Left renal cortex interstitium (tissue), 4 donors: ENCODE measurements around the gene IL1R1. TPM values are rescaled to one million over a fixed set of nuclear protein-coding genes. Genes with fewer than 3 reads are reported as not detected.
"Not testable (repeated sequence)": the region's sequence is repeated elsewhere in the genome, so short reads cannot be mapped to it uniquely, and the experiment has no call there.

Experiments
- DNase-seq, 4 donors: peaks; one replicate each; pipeline ENCODE4 v3.0.0-alpha.2; 2013; ENCODE audit warnings: low read depth in 4 of 4, low spot score in 2 of 4, missing footprints in 1 of 4
- polyA plus RNA-seq, 4 donors: library from polyadenylated mRNA; unstranded; fragments of 120-200 nt; gene quantifications; one replicate each; pipeline ENCODE4 v1.2.1, GENCODE V29; 2013; ENCODE audit not compliant: insufficient read length in 4 of 4

The IL1R1 gene, protein sequence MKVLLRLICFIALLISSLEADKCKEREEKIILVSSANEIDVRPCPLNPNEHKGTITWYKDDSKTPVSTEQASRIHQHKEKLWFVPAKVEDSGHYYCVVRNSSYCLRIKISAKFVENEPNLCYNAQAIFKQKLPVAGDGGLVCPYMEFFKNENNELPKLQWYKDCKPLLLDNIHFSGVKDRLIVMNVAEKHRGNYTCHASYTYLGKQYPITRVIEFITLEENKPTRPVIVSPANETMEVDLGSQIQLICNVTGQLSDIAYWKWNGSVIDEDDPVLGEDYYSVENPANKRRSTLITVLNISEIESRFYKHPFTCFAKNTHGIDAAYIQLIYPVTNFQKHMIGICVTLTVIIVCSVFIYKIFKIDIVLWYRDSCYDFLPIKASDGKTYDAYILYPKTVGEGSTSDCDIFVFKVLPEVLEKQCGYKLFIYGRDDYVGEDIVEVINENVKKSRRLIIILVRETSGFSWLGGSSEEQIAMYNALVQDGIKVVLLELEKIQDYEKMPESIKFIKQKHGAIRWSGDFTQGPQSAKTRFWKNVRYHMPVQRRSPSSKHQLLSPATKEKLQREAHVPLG
- polyA plus RNA-seq, result 10 to 100 TPM; 28.5 to 40.0 (median 31.1) TPM

DNA sequence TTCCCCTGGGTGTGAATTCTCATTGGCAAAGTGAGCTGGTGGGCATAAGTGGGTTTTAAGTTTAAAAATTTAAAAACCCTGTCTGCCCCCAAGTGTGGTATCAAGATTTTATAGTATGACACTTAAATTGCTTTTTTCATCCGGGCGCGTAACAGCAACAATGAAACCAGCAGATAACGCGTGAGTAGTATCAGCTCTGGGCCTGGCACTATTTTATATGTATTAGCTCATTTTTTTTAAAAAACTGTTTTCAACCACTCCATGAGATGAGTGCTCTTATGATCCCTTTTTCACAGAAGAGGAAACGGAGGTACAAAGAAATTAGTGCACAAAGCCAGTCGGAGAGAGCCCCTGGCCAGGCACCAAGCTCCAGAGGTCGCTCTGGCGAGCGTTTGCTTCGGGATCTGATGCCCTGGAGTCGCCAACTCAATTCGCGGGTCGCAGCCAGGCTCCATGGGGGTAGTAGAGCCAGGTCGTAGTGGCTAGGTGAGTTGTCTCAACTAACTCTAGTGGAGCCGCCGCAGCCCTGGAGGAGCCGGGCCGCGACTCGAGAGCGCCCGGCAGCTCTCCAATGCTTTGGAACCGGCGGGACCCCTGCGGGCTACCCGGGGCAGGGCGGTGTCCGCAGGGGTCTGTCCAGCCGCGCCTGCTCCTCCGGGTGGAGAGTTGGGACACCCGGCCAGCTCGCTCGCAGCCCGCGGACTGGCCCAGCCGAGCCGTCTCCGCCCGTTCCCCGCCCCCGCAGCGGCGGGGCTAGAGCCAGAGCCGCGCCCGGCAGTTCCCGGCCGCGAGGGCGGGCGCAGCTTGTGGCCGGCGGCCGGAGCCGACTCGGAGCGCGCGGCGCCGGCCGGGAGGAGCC, at the start of gene IL1R1:
TSS of gene IL1R1 (plus strand) at position 777 of the 859 bp plus-strand sequence. CDS start 14,979 bp downstream, outside the sequence.
- peak in 2 of 4 donors; percentile 71 to 72 for DNase-seq

DNA sequence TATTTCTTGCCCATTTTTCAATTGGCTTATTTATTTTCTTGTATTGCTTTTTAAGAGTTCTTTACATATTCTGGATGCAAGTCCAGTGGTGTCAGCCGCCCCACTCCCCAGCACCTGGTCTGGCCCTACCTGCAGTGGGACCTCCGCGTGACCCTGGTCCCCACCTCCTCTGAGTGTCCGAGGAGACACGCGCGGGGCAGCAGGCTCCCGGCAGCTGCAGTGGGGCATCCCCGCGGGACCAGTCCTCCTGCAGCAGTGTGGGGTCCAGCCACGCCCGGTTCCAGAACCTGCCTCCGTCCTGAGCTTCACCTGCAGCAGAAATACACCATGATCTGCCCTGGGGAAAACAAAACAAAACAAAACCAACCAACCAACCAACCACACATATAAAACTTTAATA, 48.9 kb upstream of the IL1R1 start:
- DNase-seq, result no peak

DNA sequence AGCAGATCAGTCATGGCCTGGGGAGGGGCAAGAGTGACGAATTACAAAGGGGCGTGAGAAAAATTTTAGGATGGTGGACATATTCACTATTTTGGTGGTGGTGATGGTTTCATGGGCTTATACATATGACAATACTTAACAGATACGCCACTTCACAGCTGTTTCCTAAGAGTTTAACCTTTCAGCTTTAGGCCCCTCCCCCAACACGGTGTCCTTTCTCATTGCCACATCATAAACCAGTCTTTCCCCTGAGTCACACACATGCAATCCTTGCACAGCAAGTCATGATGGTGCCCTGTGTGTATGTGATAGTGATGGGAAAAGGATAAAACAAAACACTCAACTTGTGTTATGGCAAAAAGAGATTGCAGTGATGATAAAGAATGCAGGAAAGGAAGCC, 47.6 kb upstream of the IL1R1 start:
- DNase-seq, result no peak

DNA sequence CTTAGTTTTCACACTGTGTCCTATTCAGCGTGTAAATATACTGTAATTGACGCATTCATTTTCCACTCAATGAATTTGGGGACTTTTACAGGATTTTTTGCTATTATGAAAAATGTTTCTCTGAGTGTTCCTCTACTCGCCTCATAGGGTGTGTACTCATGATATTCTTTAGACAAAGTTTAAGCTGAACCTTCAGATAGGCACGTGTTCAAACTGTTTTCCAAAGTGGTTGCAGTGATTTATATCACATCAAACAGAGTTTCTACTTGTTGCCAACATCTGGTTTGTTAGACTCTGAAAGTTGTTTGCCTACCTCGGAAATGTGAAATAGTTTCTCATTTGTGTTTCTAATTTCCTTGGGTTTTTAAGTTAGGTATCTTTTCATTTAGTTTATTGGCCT, 46.4 kb upstream of the IL1R1 start:
- DNase-seq, result no peak

DNA sequence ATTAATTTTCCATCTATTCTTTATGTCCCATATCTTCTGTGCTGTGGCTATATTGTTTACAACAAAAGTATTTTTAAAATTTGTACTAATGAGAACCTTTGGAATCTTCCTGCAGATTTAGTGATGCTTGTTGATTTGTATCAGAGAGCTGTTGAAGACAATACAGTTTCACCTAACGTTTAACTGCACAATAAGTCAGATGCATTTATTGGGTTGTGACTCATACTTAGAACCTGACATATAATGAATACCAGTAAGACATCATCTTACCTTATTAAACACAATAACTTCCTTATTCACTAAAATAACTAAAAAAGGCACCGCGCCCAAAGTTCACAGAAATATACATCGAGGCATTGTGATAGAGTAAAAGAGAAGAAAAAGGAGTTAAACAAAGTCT, 43.8 kb upstream of the IL1R1 start:
- no peak for DNase-seq

DNA sequence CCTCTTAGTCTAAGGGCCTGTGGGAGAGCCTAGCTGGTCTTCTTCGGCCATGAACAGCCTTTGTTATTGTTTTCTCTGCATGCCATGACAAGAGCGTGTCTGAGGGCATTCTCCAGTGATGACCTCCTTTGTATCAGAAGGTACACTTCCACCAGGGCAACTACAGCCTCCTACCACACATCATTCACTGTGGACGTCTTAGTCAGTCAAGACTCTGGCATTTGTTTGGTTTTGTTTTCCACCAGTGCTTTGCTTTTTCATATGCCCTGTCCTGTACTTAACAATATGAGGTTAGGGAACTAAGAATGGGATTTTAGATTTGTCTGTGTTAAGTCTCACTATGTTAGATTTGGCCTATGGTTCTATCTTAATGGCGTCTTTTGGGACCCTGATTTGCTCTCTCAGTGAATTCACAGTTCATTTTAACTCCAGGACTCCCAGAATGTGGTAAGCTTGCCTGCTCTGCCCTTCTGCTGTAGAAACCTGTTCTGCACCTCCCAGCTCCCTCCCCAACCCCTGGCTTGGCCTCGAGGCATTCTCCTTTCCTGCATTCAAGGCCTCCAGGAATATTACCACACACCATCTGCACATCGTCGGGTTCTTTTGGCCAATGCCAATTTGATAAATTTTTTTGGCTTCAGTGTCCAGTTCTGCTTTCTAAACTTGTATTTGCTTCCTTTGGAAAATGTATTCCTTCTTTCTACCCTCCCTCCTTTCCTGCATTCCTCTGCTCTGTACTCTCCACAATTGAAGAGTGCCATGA, 42.8 kb upstream of the IL1R1 start:
- DNase-seq, result no peak

DNA sequence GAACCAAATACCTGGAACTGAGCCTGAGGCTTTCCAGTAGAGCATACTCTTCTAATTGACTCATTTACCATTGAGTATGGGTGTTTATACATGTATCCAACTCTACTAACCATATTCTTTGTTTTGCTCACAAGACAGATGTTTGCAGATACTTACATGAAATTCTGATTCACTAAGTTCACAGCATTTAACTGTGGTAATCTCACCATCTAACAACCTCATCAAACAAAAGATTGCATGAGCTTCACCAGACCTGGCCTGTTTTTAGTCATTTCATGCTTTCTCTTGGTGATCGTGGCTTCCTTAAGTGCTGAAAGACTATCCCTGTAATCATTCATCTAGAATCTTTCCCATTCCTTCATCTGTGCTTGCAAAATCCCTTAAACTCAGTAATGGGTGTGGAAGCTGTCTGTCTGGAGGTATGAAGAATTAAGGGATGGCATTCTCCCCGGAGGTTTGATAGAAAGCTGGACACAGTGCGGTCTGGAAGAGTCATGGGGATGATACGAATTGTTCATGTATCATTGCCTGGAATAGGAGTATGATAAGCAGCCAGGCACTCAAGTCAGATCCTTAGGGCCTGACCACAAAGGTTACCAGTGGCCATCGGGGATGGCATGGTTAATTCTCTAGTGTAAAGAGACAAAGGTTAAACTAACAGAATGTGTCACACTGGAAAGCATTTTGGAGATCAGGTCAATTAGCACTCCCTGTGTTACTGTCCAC, 42.0 kb upstream of the IL1R1 start:
- no peak for DNase-seq

DNA sequence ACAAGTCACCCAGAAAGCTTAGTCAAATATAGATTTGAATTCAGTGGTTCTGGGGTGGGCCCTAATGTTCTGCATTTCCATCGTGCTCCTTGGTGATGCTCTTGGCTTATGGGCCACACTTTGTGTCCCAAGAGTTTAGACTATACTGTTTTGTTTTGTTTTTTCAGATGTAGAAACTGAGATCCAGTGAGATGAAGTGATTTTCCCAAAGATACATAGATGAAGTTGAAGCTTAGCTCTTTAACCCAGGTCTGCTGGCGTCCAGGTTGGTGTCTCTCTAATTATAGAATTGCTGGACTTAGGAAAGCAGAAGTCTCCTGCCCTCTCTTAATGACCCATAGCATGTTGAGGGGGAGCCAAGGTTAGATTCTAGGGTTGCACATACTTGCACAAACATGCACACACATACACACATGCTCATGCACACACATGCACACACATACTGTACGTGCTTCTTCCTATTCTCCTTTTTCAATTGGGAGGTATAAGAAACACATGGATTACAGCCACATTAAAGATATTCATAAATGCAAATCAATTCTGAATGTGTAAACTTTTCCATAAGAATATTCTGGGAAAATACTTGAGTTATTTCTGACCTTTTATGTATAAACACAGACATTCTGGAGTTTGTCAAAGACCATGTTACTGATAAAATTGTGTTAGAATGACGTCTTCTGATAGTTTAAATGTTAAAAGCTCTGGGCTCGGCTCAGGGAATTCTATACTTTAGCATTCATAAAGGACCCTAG, 41.3 kb upstream of the IL1R1 start:
- no peak for DNase-seq

DNA sequence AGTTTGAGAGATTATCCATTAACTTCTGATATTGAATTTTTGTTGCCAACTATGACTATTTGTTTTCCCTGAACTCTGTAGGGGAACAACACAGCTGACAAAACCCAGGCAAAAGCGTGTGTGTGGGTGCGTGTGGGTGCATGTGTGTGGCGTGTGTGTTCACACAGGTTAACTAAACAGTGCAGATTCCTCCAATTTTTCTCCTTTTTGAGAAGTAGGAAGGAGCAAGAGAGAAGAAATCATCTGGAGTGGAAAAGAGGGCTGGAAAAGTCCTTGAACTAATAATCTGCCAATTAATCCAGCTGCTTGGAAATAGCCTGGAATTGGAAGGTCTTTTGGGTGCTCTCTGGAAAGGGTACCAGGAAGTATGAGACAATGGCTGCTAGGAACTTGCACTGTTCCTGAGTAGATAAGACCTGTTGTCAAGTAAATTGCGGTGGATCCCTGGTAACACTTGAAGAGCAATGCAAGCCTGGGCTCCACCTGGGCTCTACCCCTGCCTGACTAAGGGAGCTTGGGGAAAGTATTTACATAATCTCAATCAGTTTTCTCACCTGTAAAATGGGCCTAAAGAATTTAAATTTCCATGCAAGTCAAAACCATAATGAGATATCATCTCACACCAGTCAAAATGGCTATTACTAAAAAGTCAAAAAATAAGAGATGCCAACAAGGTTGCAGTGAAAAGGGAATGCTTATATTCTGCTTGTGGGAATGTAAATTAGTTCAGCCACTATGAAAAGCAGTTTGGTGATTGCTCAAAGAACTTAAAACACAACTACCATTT, 40.5 kb upstream of the IL1R1 start:
- DNase-seq, result no peak

DNA sequence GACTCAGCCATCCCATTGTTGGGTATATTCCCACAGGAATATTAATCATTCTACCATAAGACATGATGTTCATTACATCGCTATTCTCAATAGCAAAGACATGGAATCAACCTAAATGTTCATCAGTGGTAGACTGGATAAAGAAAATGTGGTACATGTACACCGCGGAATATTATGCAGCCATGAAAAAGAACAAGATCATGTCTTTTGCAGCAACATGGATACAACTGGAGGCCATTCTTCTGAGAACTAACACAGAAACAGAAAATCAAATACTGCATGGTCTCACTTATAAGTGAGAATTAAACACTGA, 40.0 kb upstream of the IL1R1 start:
- DNase-seq, result not testable (repeated sequence)

DNA sequence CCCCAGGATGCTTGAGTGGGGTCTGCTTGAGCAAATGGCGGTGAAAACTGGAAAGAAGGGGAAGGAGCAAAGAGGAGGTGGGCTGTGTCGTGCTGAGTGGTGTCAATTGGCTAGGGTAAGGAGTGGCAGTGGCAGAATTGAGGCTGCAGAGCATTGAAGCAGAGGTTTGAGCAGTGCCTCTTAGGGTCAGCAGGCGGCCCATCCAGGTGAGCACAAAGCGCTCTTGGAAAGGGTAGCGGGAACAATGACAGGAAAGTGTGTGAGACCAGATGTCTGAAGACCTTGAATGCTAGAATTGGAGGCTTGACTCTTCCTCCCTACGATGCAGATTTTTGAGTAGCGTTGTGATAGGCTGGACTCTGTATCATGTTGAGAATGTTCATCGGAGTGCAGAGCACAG, 39.3 kb upstream of the IL1R1 start:
- no peak for DNase-seq

DNA sequence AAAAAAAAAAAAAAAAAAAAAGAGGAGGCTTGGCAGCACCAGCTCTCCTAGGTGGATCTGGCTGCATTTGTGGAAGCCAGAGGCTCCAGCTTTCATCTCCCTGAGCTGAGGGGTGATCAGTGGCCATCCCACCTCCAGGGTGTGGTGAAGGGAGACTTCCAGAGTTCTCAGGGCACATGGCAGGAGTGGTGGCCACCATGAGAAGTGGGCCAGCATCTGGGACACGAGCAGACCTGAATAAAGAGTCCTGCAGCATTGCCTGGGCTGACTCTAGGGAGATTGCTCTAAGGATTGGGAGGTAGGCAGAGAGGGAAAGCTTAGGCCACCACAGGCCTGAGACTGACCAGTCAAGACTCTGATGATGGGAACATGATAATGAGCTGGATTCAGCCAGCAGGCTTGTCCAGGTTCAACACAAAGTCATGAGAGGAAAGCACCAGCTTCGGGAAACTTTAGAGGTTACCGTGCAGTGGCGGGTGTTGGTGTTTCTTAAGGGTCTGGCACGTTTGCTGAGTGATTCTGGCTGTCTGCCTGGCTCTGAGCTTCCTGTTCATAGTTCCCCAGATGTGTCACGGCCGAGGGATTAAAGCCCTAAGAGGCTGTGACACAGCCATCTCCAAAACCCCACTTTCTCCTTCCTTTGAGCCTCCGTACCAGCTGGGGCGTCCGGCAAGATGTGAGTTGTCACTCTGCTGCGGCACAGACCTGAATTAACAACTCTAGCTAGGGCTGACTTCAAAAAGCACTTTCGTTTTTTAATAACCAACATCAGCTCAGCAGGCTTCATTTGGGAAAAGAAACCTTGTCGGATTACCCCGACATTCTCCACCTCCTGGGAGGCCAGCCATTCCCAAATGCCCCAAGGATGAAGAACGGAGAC, 38.3 kb upstream of the IL1R1 start:
- no peak for DNase-seq

DNA sequence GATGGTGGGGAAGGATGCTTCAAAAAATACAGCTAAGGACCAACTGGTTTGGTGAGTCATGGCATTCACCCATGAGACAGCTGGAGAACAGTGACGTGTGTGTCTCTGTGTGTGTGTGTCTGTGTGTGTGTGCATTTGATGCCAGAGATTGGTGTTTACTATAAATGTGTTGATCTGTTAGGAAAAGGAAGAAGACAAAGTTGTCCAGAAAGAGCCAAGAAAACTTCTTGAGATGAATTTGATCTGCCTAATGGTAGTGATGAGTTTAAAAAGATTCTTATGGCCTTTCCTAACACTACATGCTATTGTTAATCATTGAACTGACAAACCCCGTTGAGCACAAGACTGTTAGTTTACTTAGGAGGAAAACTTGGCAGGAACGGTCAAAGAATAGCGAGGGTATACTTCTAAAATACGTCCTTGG, 36.4 kb upstream of the IL1R1 start:
- DNase-seq, result no peak

DNA sequence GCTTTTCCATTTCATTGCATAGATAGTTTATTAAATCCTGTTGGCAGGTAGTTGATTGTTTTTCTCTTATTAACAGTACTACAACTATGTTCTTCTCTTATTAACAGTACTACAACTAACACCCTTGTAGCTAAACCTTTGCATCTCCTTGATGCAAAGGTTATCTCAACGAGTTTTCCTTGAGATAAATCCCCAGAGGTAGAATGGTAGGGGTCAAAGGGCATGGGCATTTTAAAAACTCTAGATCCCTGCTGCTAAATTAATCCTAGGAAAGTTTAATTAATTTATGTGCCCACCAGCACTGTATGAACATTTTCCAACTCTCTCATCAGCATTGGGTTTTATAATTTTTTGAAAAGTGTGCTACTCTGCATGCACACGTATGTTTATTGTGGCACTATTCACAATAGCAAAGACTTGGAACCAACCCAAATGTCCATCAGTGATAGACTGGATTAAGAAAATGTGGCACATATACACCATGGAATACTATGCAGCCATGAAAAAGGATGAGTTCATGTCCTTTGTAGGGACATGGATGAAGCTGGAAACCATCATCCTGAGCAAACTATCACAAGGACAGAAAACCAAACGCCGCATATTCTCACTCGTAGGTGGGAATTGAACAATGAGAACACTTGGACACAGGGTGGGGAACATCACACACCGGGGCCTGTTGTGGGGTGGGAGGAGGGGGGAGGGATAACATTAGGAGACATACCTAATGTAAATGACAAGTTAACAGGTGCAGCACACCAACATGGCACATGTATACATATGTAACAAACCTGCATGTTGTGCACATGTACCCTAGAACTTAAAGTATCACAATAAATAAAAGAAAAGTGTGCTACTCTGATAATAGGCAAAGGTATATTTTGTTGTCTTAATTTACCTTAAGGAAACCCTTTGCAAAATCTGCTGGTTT, 35.5 kb upstream of the IL1R1 start:
- DNase-seq, result not testable (repeated sequence)

DNA sequence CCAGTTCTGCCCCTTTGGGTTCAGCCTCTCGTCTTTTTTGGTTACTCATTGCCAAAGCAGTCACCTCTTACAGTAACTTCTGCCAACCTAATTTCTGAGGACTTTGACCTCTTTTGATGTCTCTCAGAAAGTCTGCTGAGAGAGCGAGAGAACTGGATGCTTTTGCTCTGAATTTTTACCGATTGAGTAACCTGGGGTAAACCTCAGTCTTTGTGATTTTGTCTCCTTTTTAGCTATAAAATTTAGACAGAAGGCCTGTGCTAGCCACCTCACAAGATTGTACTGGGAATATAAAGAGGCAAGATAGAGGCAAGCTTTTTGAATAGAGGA, 34.8 kb upstream of the IL1R1 start:
- no peak for DNase-seq

DNA sequence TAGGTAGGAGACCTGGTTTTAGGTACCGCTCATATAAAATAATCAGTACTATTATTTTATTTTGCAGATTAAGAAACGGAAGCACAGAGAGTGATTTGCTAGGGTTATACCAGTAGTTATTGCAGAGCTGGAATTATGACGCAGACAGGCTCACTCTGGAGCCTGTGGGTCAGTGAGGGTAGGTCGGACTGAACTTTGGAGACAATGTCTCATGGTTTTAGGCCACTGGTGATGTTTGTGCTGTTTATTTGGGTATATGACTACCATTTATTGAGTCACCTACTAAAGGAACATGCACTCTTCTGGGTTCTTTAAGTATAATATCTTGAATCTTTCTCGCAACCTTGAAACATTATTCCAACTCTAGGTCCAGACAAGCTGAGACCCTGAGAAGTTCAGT, 33.5 kb upstream of the IL1R1 start:
- DNase-seq, result no peak

DNA sequence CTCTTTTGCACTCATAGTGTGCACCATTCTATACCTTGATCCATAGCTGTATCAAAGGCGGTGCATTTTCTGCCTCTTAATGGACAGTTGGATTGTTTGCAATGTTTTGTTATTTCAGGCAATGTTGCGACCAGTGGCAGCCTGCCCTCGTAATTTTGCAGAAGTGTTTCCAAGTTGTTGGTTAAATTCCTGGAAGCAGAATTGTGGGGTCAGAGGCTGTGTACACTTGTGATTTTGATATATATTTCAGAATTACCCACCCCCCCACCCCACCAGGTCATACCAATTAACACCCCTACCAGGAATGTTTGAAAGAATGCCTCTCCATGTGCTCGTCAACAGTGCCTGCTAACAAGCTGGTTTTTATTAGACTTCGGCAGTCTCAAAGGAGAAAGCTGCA, 32.4 kb upstream of the IL1R1 start:
- DNase-seq, result no peak
